K562 (cell line): ENCODE measurements around the gene CFAP97D2. TPM values are rescaled to one million over a fixed set of nuclear protein-coding genes. Genes with fewer than 3 reads are reported as not detected.

ENCODE experiments used
- ATAC-seq: fragments of 200-7000 bp; cut with Tn5 transposase; 3 replicates; pipeline ENCODE4 v1.9.1; 2020; ENCODE audit warnings: moderate library complexity
- BruUV-seq: library from RNA; stranded (reverse); fragments of 400-500 nt; replicated peaks from 2 replicates; lab custom pipeline; 2021; lab: Mats Ljungman, UMichigan
- CTCF ChIA-PET: fragments of 300-600 bp; formaldehyde crosslinking; extraction: SDS; loops from one replicate; lab custom pipeline; 2021; ENCODE audit warnings: low intra/inter-chr PET ratio; lab: Yijun Ruan, JAX
- POLR2A ChIA-PET: fragments of 300-600, 350-650 bp; sonication (Branson Sonifier 250); formaldehyde crosslinking; extraction: SDS; loops from one replicate; lab custom pipeline; 2021; ENCODE audit warnings: antibody characterized with exemption, inconsistent platforms; lab: Yijun Ruan, JAX
- DNase-seq, 4 experiments: peaks; one replicate each; pipeline versions ENCODE4 v3.0.0 to v3.0.0-alpha.2; 2011 to 2018; ENCODE audit warnings: low spot score in 3 of 4, mixed read lengths in 3 of 4; ENCODE audit errors: extremely low read depth in 1 of 4
- FAIRE-seq: peaks from 2 replicates; lab custom pipeline; 2011; peaks lifted over from hg19 to GRCh38; lab: Jason Lieb, UNC
- H2AFZ ChIP-seq: 2 replicates; pipeline ENCODE4 v1.6.0; 2011; ENCODE audit warnings: low read depth, low read length, control low read depth, inconsistent platforms
- H3K27ac ChIP-seq: fragments of 200-600 bp; 3 replicates; pipeline ENCODE4 v1.8.0; 2011; ENCODE audit warnings: low read depth, mild to moderate bottlenecking, control low read depth, inconsistent platforms, low read length, moderate library complexity, mixed read lengths; ENCODE audit errors: extremely low read depth
- H3K27me3 ChIP-seq, 2 experiments: fragments of 300-600 bp in 1 of 2; 2 replicates in 1 of 2; 3 replicates in 1 of 2; pipeline versions ENCODE4 v1.6.0 to v1.8.0; 2011; ENCODE audit warnings: inconsistent platforms in 2 of 2, low read length in 2 of 2, mild to moderate bottlenecking in 1 of 2, mixed read lengths in 1 of 2, moderate library complexity in 1 of 2; ENCODE audit not compliant: control insufficient read depth in 2 of 2, insufficient read depth in 2 of 2
- H3K36me3 ChIP-seq: fragments of 300-600 bp; 3 replicates; pipeline ENCODE4 v1.8.0; 2011; ENCODE audit warnings: mild to moderate bottlenecking, low read length, inconsistent platforms; ENCODE audit not compliant: control insufficient read depth, insufficient read depth
- H3K4me1 ChIP-seq, 2 experiments: fragments of 200-600 bp in 1 of 2; replicated peaks in 1 of 2; 2 replicates in 1 of 2; 3 replicates in 1 of 2; pipeline versions ENCODE4 v1.5.1 to v1.8.0; 2011; ENCODE audit warnings: inconsistent platforms in 2 of 2, low read length in 2 of 2, mild to moderate bottlenecking in 1 of 2, mixed read lengths in 1 of 2, moderate library complexity in 1 of 2; ENCODE audit not compliant: control insufficient read depth in 2 of 2, insufficient read depth in 2 of 2
- H3K4me2 ChIP-seq: 2 replicates; pipeline ENCODE4 v1.6.1; 2011; ENCODE audit warnings: low read length, control low read depth, inconsistent platforms, mixed read lengths; ENCODE audit not compliant: insufficient read depth
- H3K4me3 ChIP-seq: fragments of 200-600 bp; sonication (generic), shearing (Covaris generic); 2 replicates; pipeline ENCODE4 v1.5.1; 2016; ENCODE audit warnings: control low read depth, inconsistent platforms
- H3K79me2 ChIP-seq: fragments of 200-600 bp; 3 replicates; pipeline ENCODE4 v1.8.0; 2011; ENCODE audit warnings: low read length, inconsistent platforms; ENCODE audit not compliant: control insufficient read depth, insufficient read depth
- H3K9ac ChIP-seq, 2 experiments: 2 replicates each; pipeline versions ENCODE4 v1.6.0 to v1.6.1; 2011; ENCODE audit warnings: low read depth in 2 of 2, low read length in 2 of 2, control low read depth in 1 of 2, inconsistent platforms in 1 of 2, mild to moderate bottlenecking in 1 of 2, mixed read lengths in 1 of 2; ENCODE audit not compliant: insufficient read depth in 1 of 2
- H3K9me1 ChIP-seq: one replicate; pipeline ENCODE4 v1.6.0; 2011; ENCODE audit warnings: inconsistent platforms, mild to moderate bottlenecking, low read length, moderate library complexity; ENCODE audit not compliant: control insufficient read depth, insufficient read depth
- H3K9me3 ChIP-seq: replicated peaks from 2 replicates; pipeline ENCODE4 v1.5.1; 2011; ENCODE audit warnings: low read depth, low read length, inconsistent platforms; ENCODE audit not compliant: control insufficient read depth, insufficient read depth
- H4K20me1 ChIP-seq: replicated peaks from 2 replicates; pipeline ENCODE4 v1.6.1; 2011; ENCODE audit warnings: low read length, inconsistent platforms, mixed read lengths; ENCODE audit not compliant: control insufficient read depth, insufficient read depth
- ARID2 ChIP-seq: fragments of 450-650 bp; IDR thresholded peaks from 2 replicates; pipeline ENCODE4 v1.6.1; 2017; ENCODE audit warnings: antibody characterized with exemption, mild to moderate bottlenecking
- BHLHE40 ChIP-seq: IDR thresholded peaks from 2 replicates; pipeline ENCODE4 v1.6.1; 2011; ENCODE audit warnings: low read length, improper control_type of control experiment
- ESRRA ChIP-seq: fragments of 450-650 bp; IDR thresholded peaks from 2 replicates; pipeline ENCODE4 v1.6.1; 2014; ENCODE audit warnings: low read depth, mild to moderate bottlenecking, moderate library complexity, borderline replicate concordance
- IFI16 ChIP-seq: fragments of 250-450 bp; sonication (Bioruptor Pico); IDR thresholded peaks from 2 replicates; pipeline ENCODE4 v2.1.2; 2022; ENCODE audit warnings: mild to moderate bottlenecking, inconsistent platforms
- MAFG ChIP-seq: fragments of 450-650 bp; conservative IDR thresholded peaks from 2 replicates; pipeline ENCODE4 v1.6.1; 2016; ENCODE audit warnings: missing genetic modification characterization, missing compliant biosample characterization
- MIER1 ChIP-seq: fragments of 450-650 bp; IDR thresholded peaks from 2 replicates; pipeline ENCODE4 v1.6.1; 2016; ENCODE audit warnings: antibody characterized with exemption, mild to moderate bottlenecking, low read depth
- PCBP1 ChIP-seq: fragments of 200-400 bp; formaldehyde crosslinking; IDR thresholded peaks from 2 replicates; pipeline ENCODE4 v1.6.1; 2018; ENCODE audit warnings: mild to moderate bottlenecking, low read depth, low read length; ENCODE audit not compliant: poor library complexity, severe bottlenecking
- RBM34 ChIP-seq: fragments of 200-400 bp; formaldehyde crosslinking; IDR thresholded peaks from 2 replicates; pipeline ENCODE4 v1.6.1; 2018; ENCODE audit warnings: low read length, borderline replicate concordance; ENCODE audit not compliant: insufficient read depth
- SAFB ChIP-seq: fragments of 200-400 bp; formaldehyde crosslinking; IDR thresholded peaks from 2 replicates; pipeline ENCODE4 v1.6.1; 2017; ENCODE audit warnings: low read depth, low read length, borderline replicate concordance
- SP1 ChIP-seq: sonication (generic); formaldehyde crosslinking; IDR thresholded peaks from 2 replicates; pipeline ENCODE4 v1.8.1; 2022; ENCODE audit warnings: mild to moderate bottlenecking, missing genetic modification reagents
- THRAP3 ChIP-seq: fragments of 450-650 bp; IDR thresholded peaks from 2 replicates; pipeline ENCODE4 v1.6.1; 2016; ENCODE audit warnings: mild to moderate bottlenecking, inconsistent platforms, borderline replicate concordance
- ZFP36 ChIP-seq: fragments of 150-350 bp; IDR thresholded peaks from 2 replicates; pipeline ENCODE4 v1.6.1; 2018; ENCODE audit warnings: low read length, low read depth; ENCODE audit not compliant: partially characterized antibody
- ZNF780A ChIP-seq: fragments of 250-450 bp; sonication (Bioruptor Pico); IDR thresholded peaks from 2 replicates; pipeline ENCODE4 v1.5.0; 2021; ENCODE audit warnings: mild to moderate bottlenecking
- WGBS: fragments of 100-300 bp; shearing (Covaris generic); methylation state at CpG from one replicate; pipeline ENCODE4 v1.1.6; 2016; ENCODE audit warnings: low coverage, mixed read lengths; ENCODE audit not compliant: insufficient coverage; ENCODE audit errors: missing lambda C conversion rate; 5-methylcytosine and 5-hydroxymethylcytosine counted together
- in situ Hi-C: fragments of 300-500 bp; cut with MboI; formaldehyde crosslinking; loops from 4 replicates; pipeline ENCODE4 v1.15.0; 2018; ENCODE audit warnings: inconsistent platforms, mixed read lengths
- intact Hi-C: fragments of 100-400 bp; cut with micrococcal nuclease; formaldehyde crosslinking; loops from 2 replicates; pipeline ENCODE4 v1.14.2; 2022
- polyA plus RNA-seq, 8 experiments: library from polyadenylated mRNA; depleted of rRNA in 4 of 8; stranded (reverse) in 5 of 8; unstranded in 3 of 8; fragments of >200 nt; fragmentation: Nextera tagmentation in 2 of 8; fragmentation: Illumina TruSeq in 1 of 8; extraction: Ambion mirVana in 2 of 8; extraction: Trizol in 1 of 8; gene quantifications; 2 replicates each; pipeline versions ENCODE4 v1.2.1 to v1.2.3, GENCODE V29; 2011 to 2014; ENCODE audit warnings: inconsistent platforms in 1 of 8, missing spikeins in 1 of 8
- total RNA-seq, 7 experiments: library from RNA; depleted of rRNA in 6 of 7; stranded (reverse); fragments of >200 nt in 6 of 7; fragmentation: Illumina TruSeq in 2 of 7; extraction: Trizol in 2 of 7; gene quantifications; 2 replicates each; pipeline versions ENCODE4 v1.2.1 to v1.2.3, GENCODE V29; 2011 to 2021; ENCODE audit warnings: low replicate concordance in 1 of 7
- TF ChIP-seq, protein P1 (sequence below): sonication (generic); formaldehyde crosslinking; IDR thresholded peaks from 2 replicates; pipeline ENCODE4 v1.5.0; 2020; ENCODE audit warnings: missing genetic modification reagents
- TF ChIP-seq, protein P2 (sequence below): fragments of 250-450 bp; sonication (Bioruptor Pico); IDR thresholded peaks from 2 replicates; pipeline ENCODE4 v1.8.0; 2021; ENCODE audit warnings: moderate library complexity, mild to moderate bottlenecking, inconsistent platforms

The CFAP97D2 gene
- total and polyA plus RNA-seq, 9 of the 15 experiments (the other 6 are each of a cell fraction or from before 2014, with no cell fraction given), result not detected

- Histone ChIP-seq H3K4me3 (no peak overlapping the region), H4K20me1 (no peaks in the 10 kb centered on the region), H3K27me3 (no peaks in the 10 kb centered on the region), H3K36me3 (peaks cover 98% of the 10 kb centered on the region), H3K4me2 (no peak overlapping the region), H2AFZ (no peak overlapping the region), H3K79me2 (no peaks in the 10 kb centered on the region), H3K9ac (no peak overlapping the region), H3K9me1 (no peaks in the 10 kb centered on the region), H3K27ac (no peak overlapping the region), H3K9me3 (no peaks in the 10 kb centered on the region), H3K4me1 (no peaks in the 10 kb centered on the region)
- POLR2A ChIA-PET, result interaction anchor here (1.0 to 1.3 kb wide), 2 partner anchors 8 to 21 kb away, joined by 3 read pairs; no protein-coding TSS in a partner anchor
- TSS peak; percentile 16 for BruUV-seq
- FAIRE-seq (no peak), ATAC-seq (no peak), DNase-seq (no peak)
- intact Hi-C loops (no loop called here), in situ Hi-C loops (no loop called here)
- WGBS, result 90% methylated on average over 3 of the region's 3 CpGs
- TF ChIP-seq, protein P1, sequence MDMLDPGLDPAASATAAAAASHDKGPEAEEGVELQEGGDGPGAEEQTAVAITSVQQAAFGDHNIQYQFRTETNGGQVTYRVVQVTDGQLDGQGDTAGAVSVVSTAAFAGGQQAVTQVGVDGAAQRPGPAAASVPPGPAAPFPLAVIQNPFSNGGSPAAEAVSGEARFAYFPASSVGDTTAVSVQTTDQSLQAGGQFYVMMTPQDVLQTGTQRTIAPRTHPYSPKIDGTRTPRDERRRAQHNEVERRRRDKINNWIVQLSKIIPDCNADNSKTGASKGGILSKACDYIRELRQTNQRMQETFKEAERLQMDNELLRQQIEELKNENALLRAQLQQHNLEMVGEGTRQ (CRISPR knock-in tag), result no peak
- TF ChIP-seq, protein P2, sequence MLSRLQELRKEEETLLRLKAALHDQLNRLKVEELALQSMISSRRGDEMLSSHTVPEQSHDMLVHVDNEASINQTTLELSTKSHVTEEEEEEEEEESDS, result no peak
- TF ChIP-seq RBM34 (no peak), BHLHE40 (no peak), MAFG (tag) (no peak), THRAP3 (no peak), ZNF780A (CRISPR knock-in tag) (no peak), ESRRA (no peak), SAFB (no peak), SP1 (CRISPR knock-in tag) (no peak), IFI16 (CRISPR knock-in tag) (no peak), ZFP36 (no peak), ARID2 (no peak), PCBP1 (no peak), MIER1 (no peak)
- CTCF ChIA-PET, result no interaction called here
These were observed 81.8 kb downstream of the CFAP97D2 start for GRCh38 chr13:114260814-114261213.
